Esophagus muscularis mucosa (tissue), 4 donors: ENCODE results near the gene RABGGTA. TPM values are rescaled to one million over a fixed set of nuclear protein-coding genes. Genes with fewer than 3 reads are reported as not detected.

ENCODE experiments used
- DNase-seq: peaks from one replicate; pipeline ENCODE4 v3.0.0-alpha.2; 2017; ENCODE audit errors: extremely low spot score
- H3K27ac ChIP-seq, 4 donors: fragments of 200-600 bp; sonication (generic); replicated peaks in 1 of 4; 1 replicate in 3 of 4; 2 replicates in 1 of 4; pipeline ENCODE4 v1.5.1; 2016 to 2019; ENCODE audit warnings: mild to moderate bottlenecking in 1 of 4
- H3K27me3 ChIP-seq, 4 donors: fragments of 200-600 bp; sonication (generic); one replicate each; pipeline versions ENCODE4 v1.5.1 to v1.6.0; 2016 to 2019
- H3K36me3 ChIP-seq, 4 donors: fragments of 200-600 bp; sonication (generic); one replicate each; pipeline ENCODE4 v1.5.1; 2016 to 2019
- H3K4me1 ChIP-seq, 4 donors: fragments of 200-600 bp; sonication (generic); one replicate each; pipeline ENCODE4 v1.5.1; 2016 to 2019
- H3K4me3 ChIP-seq, 4 donors: fragments of 200-600 bp; sonication (generic); 1 replicate in 2 of 4; 2 replicates in 2 of 4; pipeline ENCODE4 v1.5.1; 2016 to 2019; ENCODE audit warnings: mild to moderate bottlenecking in 4 of 4, moderate library complexity in 1 of 4
- H3K9me3 ChIP-seq, 4 donors: fragments of 200-600 bp; sonication (generic); 1 replicate in 3 of 4; 2 replicates in 1 of 4; pipeline ENCODE4 v1.5.1; 2016 to 2019
- CTCF ChIP-seq, 3 experiments: fragments of 200-600 bp in 2 of 3; fragments of 450-650 bp in 1 of 3; sonication (generic) in 2 of 3; IDR thresholded peaks; one replicate each; pipeline ENCODE4 v1.5.1; 2017 to 2019; ENCODE audit warnings: antibody characterized with exemption in 3 of 3, mild to moderate bottlenecking in 2 of 3, moderate library complexity in 1 of 3
- EP300 ChIP-seq: sonication (generic); formaldehyde crosslinking; IDR thresholded peaks from one replicate; pipeline ENCODE4 v1.6.1; 2017; ENCODE audit warnings: antibody characterized with exemption
- POLR2A ChIP-seq: fragments of 450-650 bp; IDR thresholded peaks from one replicate; pipeline ENCODE4 v1.6.1; 2017; ENCODE audit warnings: antibody characterized with exemption, moderate library complexity, mild to moderate bottlenecking, low read depth
- POLR2AphosphoS5 ChIP-seq, 2 donors: sonication (generic); formaldehyde crosslinking; IDR thresholded peaks; one replicate each; pipeline ENCODE4 v1.6.1; 2017; ENCODE audit warnings: antibody characterized with exemption in 2 of 2
- WGBS: methylation state at CpG from one replicate; pipeline ENCODE4 v1.1.5; 2018; 5-methylcytosine and 5-hydroxymethylcytosine counted together
- intact Hi-C: fragments of 100-400 bp; cut with DNase I; formaldehyde crosslinking; loops from one replicate; pipeline ENCODE4 v1.15.1; 2023
- total RNA-seq, 4 donors: library from RNA; depleted of rRNA; stranded (reverse); fragments of >200 nt; gene quantifications; one replicate each; pipeline versions ENCODE4 v1.1.0 to v1.2.1, GENCODE V29; 2016

RABGGTA gene
- total RNA-seq, 4 donors from 2014 or later = 14.6 to 27.8 (median 20.3) TPM

GRCh38 chr14:24255931-24256711, 15.3 kb downstream of the RABGGTA start:
- H3K4me1 ChIP-seq = peaks cover 0 to 9% (median 2%) of the 10 kb centered on the region in 4 donors
- TF ChIP-seq POLR2AphosphoS5 (IDR thresholded peaks at IDR 0.05) = no peak
- no peak for TF ChIP-seq EP300
- no peak for TF ChIP-seq CTCF (IDR thresholded peaks at IDR 0.05)
- TF ChIP-seq POLR2A = no peak
- no peak overlapping the region for H3K27ac ChIP-seq
- H3K27me3 ChIP-seq = no peaks in the 10 kb centered on the region
- WGBS = 87% methylated on average over 9 of the region's 12 CpGs
- intact Hi-C loops = no loop called here
- DNase-seq = no peak
- no peaks in the 10 kb centered on the region for H3K9me3 ChIP-seq
- H3K36me3 ChIP-seq = peaks cover 0 to 26% (median 0%) of the 10 kb centered on the region in 4 donors
- H3K4me3 ChIP-seq = no peak overlapping the region

- no peak for DNase-seq
- TF ChIP-seq POLR2AphosphoS5 (IDR thresholded peaks at IDR 0.05) (no peak), CTCF (IDR thresholded peaks at IDR 0.05) (no peak), EP300 (no peak), POLR2A (no peak)
- WGBS = 89% methylated on average over 8 of the region's 8 CpGs
- no peak overlapping the region for H3K4me3 ChIP-seq
- no peaks in the 10 kb centered on the region for H3K9me3 ChIP-seq
- peaks cover 0 to 26% (median 0%) of the 10 kb centered on the region in 4 donors for H3K36me3 ChIP-seq
- no peaks in the 10 kb centered on the region for H3K27me3 ChIP-seq
- no peak overlapping the region for H3K27ac ChIP-seq
- H3K4me1 ChIP-seq = peaks cover 0 to 9% (median 2%) of the 10 kb centered on the region in 4 donors
- intact Hi-C loops = no loop called here
Observed at GRCh38 chr14:24255438-24255837, 16.0 kb downstream of the RABGGTA start.

- H3K36me3 ChIP-seq = peaks cover 0 to 26% (median 0%) of the 10 kb centered on the region in 4 donors
- DNase-seq = no peak
- H3K4me1 ChIP-seq = peaks cover 0 to 9% (median 2%) of the 10 kb centered on the region in 4 donors
- 91% methylated on average over 16 of the region's 19 CpGs for WGBS
- no peaks in the 10 kb centered on the region for H3K9me3 ChIP-seq
- no peak for TF ChIP-seq EP300
- no peaks in the 10 kb centered on the region for H3K27me3 ChIP-seq
- no peak overlapping the region for H3K27ac ChIP-seq
- H3K4me3 ChIP-seq = no peak overlapping the region
- intact Hi-C loops = no loop called here
Observed at GRCh38 chr14:24254630-24255392, 16.6 kb downstream of the RABGGTA start.

GRCh38 chr14:24253936-24254335, 17.5 kb downstream of the RABGGTA start:
- TF ChIP-seq POLR2AphosphoS5 (IDR thresholded peaks at IDR 0.05) (no peak), POLR2A (no peak), CTCF (IDR thresholded peaks at IDR 0.05) (no peak), EP300 (no peak)
- Histone ChIP-seq H3K27ac (no peak overlapping the region), H3K4me1 (peaks cover 0 to 3% (median 0%) of the 10 kb centered on the region in 4 donors), H3K4me3 (no peak overlapping the region), H3K27me3 (no peaks in the 10 kb centered on the region), H3K36me3 (peaks cover 0 to 26% (median 0%) of the 10 kb centered on the region in 4 donors), H3K9me3 (no peaks in the 10 kb centered on the region)
- DNase-seq = no peak
- intact Hi-C loops = no loop called here
- 81% methylated on average over 7 of the region's 7 CpGs for WGBS
